Right hindlimb (tissue), 1 donor: ENCODE results near the gene ZFPL1.

ENCODE experiments used
- DNase-seq: peaks from one replicate; pipeline ENCODE4 v3.0.0-alpha.2; 2018

ZFPL1 gene

DNA sequence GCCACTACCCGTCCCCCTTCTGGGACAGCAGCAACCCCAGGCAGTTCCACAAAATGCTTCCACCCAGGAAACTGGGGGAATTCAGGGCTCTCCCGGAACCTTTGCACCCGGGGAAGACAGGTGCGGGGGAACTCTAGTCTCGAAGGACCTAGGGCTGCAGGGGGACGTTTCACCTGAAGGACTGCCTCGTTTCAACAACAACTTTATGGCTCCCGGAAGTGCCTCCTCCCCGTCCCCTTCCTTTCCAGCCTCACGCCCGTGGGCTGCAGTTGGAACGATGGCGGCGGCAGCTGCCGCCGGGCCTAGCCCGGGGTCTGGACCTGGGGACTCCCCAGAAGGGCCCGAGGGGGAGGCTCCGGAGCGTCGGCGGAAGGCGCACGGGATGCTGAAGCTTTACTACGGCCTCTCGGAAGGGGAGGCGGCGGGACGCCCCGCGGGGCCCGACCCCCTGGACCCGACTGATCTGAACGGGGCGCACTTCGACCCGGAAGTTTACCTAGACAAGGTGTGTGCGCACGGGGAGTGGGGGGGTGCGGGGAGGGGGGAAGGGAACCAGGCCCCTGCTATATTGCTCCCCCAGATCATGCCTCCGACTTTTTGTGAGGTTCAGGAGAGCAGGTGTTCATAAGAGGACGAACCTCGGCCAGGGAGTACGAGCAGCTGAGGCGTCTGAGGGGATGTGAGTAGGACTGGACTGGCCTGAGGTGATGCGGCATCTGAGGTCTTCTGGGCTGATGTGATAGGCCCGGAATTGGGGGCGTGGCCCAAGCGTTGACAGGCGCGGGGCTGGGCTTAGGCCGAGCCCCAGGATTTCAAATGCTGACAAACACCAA is 12.2 kb downstream of the ZFPL1 start, which contains the start of gene VPS51:
Gene VPS51, plus strand, starts transcription at position 241 of the 833 bp plus-strand sequence. Its CDS starts 37 bp downstream, at position 278.
- peak; percentile 89 for DNase-seq

DNA sequence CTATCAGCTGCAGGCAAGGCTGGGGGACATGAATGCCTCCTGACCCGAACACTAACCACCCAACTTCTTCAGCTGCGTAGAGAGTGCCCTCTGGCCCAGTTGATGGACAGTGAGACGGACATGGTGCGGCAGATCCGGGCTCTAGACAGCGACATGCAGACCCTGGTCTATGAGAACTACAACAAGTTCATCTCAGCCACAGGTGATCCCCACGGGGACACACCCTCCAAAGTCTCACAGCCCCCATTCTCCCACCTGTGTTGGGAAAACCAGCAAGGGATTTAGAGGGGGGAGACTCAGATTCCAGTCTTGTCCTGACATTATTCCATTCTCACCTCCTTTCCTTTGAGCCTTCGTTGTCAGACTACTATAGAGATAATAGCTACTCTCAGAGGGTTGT is 12.9 kb downstream of the ZFPL1 start:
- no peak for DNase-seq

- no peak for DNase-seq
These were observed 16.8 kb downstream of the ZFPL1 start for GRCh38 chr11:65100674-65101350.

GRCh38 chr11:65102142-65103095 is 18.4 kb downstream of the ZFPL1 start:
- no peak for DNase-seq

DNA sequence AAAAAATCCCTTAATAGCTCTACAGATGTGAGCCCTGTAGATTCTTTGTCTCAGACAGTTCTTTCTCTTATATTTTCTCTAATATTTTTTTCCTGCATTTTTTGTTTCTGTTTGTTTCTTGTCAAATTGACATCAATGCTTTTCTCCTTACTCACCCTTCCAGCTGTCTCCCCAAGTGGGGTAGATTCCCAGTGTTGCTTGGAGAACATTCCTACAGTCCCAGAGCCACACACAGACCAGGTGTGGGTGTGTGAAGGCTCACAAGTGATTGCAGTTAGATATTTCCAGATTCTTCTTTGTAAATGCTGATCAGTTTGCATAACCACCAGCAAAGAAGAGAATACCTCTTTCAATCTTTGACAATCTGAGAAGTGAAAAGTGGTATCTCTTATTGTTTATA is 19.5 kb downstream of the ZFPL1 start:
- DNase-seq = no peak

DNA sequence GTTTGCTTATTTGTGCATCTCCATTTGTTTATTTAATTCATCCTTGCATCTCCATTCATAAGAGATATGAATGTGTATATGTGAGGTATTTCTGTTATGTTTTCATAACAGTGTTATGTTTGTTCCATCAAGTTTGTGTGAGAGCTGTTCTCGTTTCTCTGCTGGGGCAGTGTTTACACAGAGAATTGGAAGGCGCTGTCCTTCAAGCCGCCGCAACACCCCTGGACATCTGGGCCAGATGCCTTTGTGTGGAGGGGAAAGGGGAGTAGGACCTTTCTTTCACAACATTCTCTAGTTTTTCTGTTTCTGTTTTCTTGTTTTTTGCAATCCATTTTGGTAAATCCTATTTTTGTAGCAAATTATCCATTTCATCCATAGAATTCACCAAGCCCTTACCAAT is 20.6 kb downstream of the ZFPL1 start:
- no peak for DNase-seq

DNA sequence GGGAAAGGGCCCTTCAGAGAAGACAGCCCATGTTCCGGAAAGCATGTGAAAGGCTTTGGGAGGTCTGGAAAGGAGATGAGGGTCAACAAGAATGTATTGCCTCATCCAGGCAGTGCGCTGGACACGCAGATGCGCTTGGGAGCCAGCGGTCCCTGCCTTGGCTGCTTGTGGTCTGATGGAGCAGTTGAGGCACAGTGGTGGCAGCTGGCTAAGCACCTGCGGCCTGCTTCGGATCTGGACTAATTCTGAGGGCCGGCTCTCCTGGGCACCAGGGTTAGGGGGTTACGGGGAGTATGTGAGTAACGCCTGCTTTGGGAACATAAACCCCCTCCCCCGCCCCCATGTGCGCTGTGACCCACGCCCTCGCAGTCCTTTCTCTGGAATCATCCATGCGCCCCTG is 23.1 kb downstream of the ZFPL1 start:
- no peak for DNase-seq

GRCh38 chr11:65107751-65108468 is 23.9 kb downstream of the ZFPL1 start:
- DNase-seq = no peak

GRCh38 chr11:65108469-65109123 is 24.6 kb downstream of the ZFPL1 start:
- DNase-seq = no peak

- no peak for DNase-seq
These were observed 25.5 kb downstream of the ZFPL1 start for GRCh38 chr11:65109231-65110198.

- DNase-seq = peak; percentile 91
These were observed 26.4 kb downstream of the ZFPL1 start for GRCh38 chr11:65110354-65110861.

DNA sequence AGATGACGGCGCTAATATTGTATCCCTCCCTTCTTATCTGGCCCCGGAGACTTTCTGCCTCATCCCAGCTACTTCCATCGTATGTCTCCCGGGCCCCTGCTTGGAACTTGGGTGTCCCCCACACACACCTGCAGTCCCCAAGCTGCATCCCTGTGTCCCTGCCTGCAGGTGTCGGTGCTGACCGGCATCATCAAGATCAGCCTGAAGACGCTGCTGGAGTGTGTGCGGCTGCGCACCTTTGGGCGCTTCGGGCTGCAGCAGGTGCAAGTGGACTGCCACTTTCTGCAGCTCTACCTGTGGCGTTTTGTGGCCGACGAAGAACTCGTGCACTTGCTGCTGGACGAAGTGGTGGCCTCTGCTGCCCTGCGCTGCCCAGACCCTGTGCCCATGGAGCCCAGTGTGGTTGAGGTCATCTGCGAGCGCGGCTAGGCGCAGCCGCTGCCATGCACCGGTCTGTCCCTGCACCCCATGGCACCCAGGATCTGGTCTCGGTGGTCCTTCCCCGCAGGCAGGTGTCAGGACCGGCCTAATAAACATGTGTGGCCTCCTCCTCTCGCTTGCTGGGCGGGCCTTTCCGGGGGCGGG is 27.2 kb downstream of the ZFPL1 start:
- DNase-seq = no peak

DNA sequence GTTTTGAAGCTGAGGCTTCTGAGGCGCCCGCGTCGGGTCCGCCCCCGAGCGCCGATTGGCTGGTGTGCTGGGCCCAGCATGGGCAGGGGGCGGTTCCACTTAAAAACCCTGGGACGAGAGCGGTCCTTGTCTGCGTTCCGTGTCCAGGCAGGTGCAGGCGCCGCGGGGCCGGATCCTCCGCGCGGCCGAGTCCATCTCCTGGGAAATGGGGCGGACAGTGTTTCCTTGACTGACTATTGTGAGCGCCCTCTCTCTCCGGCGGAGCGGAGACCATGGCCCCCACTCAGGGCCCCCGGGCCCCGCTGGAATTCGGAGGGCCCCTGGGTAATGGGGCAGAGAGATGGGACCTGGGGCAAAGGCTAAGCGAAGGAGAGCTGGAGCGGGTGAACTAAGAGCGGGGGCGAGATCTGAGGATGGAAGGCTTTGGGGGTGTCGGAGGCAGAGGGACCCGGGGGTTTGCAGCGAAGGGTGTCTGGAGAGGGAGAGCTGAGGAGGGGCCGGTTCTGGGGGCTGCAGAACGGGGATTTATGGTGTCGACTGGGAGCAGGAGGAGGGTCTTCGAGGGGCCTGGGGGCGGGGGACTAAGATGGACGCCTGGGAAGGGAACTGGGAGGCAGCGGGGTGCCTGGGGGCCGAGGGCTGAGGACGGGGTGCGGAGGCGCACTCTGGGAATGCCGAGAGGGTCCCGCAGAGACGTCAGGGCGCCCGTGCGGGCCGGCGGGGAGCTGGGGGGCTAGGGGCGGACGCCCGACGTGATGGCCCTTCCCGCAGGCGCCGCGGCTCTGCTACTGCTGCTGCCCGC is 27.9 kb downstream of the ZFPL1 start, which contains the start of gene TM7SF2:
Gene TM7SF2, plus strand, starts transcription at position 129 of the 802 bp plus-strand sequence. Its CDS starts 144 bp downstream, at position 273.
- DNase-seq = peak; percentile 92

DNA sequence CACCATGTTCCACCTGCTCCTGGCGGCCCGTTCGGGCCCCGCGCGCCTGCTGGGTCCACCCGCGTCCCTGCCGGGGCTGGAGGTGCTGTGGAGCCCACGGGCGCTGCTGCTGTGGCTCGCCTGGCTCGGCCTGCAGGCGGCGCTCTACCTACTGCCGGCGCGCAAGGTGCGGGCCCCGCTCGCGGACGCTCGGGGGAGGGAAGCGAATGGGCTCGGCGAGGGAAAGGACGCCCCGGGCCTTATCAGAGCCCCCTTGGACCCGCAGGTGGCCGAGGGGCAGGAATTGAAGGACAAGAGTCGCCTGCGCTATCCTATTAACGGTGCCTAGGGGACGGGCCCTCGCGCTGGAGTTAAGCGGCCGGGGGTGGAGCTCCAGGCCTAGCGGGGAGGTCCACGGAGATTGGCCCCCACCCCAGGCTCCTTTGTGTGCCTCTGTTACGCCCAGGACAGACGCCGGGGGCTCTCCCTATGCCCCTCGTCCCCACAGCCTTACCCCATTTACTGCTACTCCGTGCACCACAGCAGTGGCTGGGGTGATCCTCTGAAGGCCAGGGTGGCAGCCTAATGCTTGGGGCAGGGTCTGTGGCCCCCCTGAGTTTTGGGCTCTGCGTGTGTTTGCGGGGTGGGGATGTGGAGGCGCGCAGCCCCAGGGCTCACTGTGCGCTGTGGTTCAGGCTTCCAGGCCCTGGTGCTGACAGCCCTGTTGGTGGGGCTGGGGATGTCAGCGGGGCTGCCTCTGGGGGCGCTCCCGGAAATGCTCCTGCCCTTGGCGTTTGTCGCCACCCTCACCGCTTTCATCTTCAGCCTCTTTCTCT is 28.7 kb downstream of the ZFPL1 start:
- no peak for DNase-seq

GRCh38 chr11:65113361-65113756 is 29.3 kb downstream of the ZFPL1 start:
- no peak for DNase-seq

DNA sequence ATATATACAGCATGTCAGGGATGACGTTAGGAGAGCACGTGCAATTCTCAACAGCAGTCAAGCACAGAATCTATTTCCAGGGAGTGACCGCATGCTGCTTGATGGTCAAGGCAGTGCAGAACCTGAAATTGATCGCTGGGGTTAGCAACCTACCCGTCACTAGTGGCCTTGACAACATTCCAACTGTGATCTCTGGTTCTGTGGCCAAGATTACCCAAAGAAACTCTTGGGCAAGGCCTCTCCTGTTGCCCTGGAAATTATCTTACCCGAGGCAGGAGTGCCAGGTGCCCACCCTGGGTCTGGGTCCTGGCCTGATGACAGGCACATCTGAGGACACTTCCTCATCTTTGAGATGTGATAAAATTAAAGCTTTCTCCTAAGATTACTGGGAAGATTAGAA is 29.8 kb downstream of the ZFPL1 start:
- DNase-seq = no peak

DNA sequence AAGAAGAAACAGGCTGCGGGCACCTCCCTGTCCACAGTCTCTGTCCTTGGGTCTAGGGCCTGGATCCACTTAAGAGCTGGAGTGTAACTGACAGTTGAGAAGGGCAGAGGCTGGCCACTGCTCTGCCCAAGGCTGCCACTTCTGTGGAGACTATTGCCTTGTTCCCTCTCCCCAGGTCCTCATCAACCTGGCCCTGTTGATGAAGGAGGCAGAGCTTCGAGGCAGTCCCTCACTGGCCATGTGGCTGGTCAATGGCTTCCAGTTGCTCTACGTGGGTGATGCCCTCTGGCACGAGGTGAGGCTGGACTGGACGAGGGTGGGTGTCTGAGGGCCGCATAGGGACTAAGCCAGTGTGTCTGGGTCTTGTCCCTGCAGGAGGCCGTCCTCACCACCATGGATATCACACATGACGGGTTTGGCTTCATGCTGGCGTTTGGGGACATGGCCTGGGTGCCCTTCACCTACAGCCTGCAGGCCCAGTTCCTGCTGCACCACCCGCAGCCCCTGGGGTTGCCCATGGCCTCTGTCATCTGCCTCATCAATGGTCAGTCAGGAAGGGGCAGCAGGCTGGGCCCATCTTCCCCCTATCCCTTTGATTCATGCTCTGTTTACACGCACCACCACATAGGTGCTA is 30.6 kb downstream of the ZFPL1 start:
- no peak for DNase-seq
